Smooth muscle cell (in vitro differentiated cells): Measurements from ENCODE around the gene ELMO2. TPM values are rescaled to one million over a fixed set of nuclear protein-coding genes. Genes with fewer than 3 reads are reported as not detected.

Experiments used
- DNase-seq: peaks from one replicate; lab custom pipeline; 2025; ENCODE audit not compliant: unreplicated experiment; lab: John Stamatoyannopoulos, UW
- H2AFZ ChIP-seq: fragments of 200-600 bp; sonication (generic); 2 replicates; pipeline ENCODE4 v1.6.0; 2016; ENCODE audit warnings: antibody characterized with exemption, low read depth, mild to moderate bottlenecking
- H3F3A ChIP-seq: fragments of 200-600 bp; sonication (generic); 2 replicates; pipeline ENCODE4 v1.6.0; 2017; ENCODE audit warnings: antibody characterized with exemption, low read depth
- H3K27ac ChIP-seq: fragments of 200-600 bp; sonication (generic); 2 replicates; pipeline ENCODE4 v1.5.1; 2016; ENCODE audit warnings: low read depth, mild to moderate bottlenecking
- H3K27me3 ChIP-seq: fragments of 200-600 bp; sonication (generic); 2 replicates; pipeline ENCODE4 v1.6.1; 2016; ENCODE audit warnings: low read depth, mild to moderate bottlenecking
- H3K36me3 ChIP-seq: fragments of 200-600 bp; sonication (generic); 2 replicates; pipeline ENCODE4 v1.5.1; 2016; ENCODE audit warnings: low read depth
- H3K4me1 ChIP-seq: fragments of 200-600 bp; sonication (generic); 2 replicates; pipeline ENCODE4 v1.5.1; 2016; ENCODE audit warnings: low read depth
- H3K4me2 ChIP-seq: fragments of 200-600 bp; sonication (generic); 2 replicates; pipeline ENCODE4 v1.6.0; 2016; ENCODE audit warnings: mild to moderate bottlenecking
- H3K4me3 ChIP-seq: fragments of 200-600 bp; sonication (generic); 2 replicates; pipeline ENCODE4 v1.5.1; 2016; ENCODE audit warnings: mild to moderate bottlenecking
- H3K79me2 ChIP-seq: fragments of 200-600 bp; sonication (generic); 2 replicates; pipeline ENCODE4 v1.6.0; 2016; ENCODE audit warnings: low read depth, mild to moderate bottlenecking
- H3K9ac ChIP-seq: fragments of 200-600 bp; sonication (generic); 2 replicates; pipeline ENCODE4 v1.6.0; 2016; ENCODE audit warnings: low read depth
- H3K9me3 ChIP-seq: fragments of 200-600 bp; sonication (generic); replicated peaks from 2 replicates; pipeline ENCODE4 v1.5.1; 2016; ENCODE audit warnings: low read depth
- H4K20me1 ChIP-seq: fragments of 200-600 bp; sonication (generic); 2 replicates; pipeline ENCODE4 v1.6.0; 2016; ENCODE audit warnings: low read depth
- CTCF ChIP-seq: fragments of 200-600 bp; sonication (generic); IDR thresholded peaks from 2 replicates; pipeline ENCODE4 v1.5.1; 2017; ENCODE audit warnings: borderline replicate concordance, mild to moderate bottlenecking, antibody characterized with exemption; ENCODE audit not compliant: insufficient read depth, poor library complexity, severe bottlenecking
- WGBS: methylation state at CpG from one replicate; pipeline ENCODE4 v1.1.7; 2016; ENCODE audit warnings: low lambda C conversion rate; 5-methylcytosine and 5-hydroxymethylcytosine counted together
- polyA plus RNA-seq: library from polyadenylated mRNA; unstranded; fragments of >200 nt; fragmentation: Nextera tagmentation; extraction: Ambion mirVana; gene quantifications from 2 replicates; pipeline ENCODE4 v1.2.1, GENCODE V29; 2016
- total RNA-seq: library from RNA; depleted of rRNA; stranded (reverse); fragments of >200 nt; gene quantifications from 2 replicates; pipeline ENCODE4 v1.2.3, GENCODE V29; 2014

ELMO2 gene
- total and polyA plus RNA-seq, 2 experiments from 2014 or later = 24.9 to 33.1 TPM

GRCh38 chr20:46366826-46367225 lies 39.6 kb downstream of the ELMO2 start:
- H3K4me3 ChIP-seq = no peak overlapping the region
- H3K4me1 ChIP-seq = peaks cover 11% of the 10 kb centered on the region
- no peak for DNase-seq
- no peak overlapping the region for H3K27ac ChIP-seq
- H3K9me3 ChIP-seq = no peaks in the 10 kb centered on the region
- H2AFZ ChIP-seq = no peak overlapping the region
- H3K4me2 ChIP-seq = no peak overlapping the region
- H3K36me3 ChIP-seq = peaks cover 5% of the 10 kb centered on the region
- peaks cover 8% of the 10 kb centered on the region for H3F3A ChIP-seq
- no peaks in the 10 kb centered on the region for H3K27me3 ChIP-seq
- peaks cover 18% of the 10 kb centered on the region for H4K20me1 ChIP-seq
- H3K9ac ChIP-seq = no peak overlapping the region
- H3K79me2 ChIP-seq = peaks cover 10% of the 10 kb centered on the region
- WGBS = 95% methylated on average over 5 of the region's 5 CpGs
- no peak for TF ChIP-seq CTCF

DNA sequence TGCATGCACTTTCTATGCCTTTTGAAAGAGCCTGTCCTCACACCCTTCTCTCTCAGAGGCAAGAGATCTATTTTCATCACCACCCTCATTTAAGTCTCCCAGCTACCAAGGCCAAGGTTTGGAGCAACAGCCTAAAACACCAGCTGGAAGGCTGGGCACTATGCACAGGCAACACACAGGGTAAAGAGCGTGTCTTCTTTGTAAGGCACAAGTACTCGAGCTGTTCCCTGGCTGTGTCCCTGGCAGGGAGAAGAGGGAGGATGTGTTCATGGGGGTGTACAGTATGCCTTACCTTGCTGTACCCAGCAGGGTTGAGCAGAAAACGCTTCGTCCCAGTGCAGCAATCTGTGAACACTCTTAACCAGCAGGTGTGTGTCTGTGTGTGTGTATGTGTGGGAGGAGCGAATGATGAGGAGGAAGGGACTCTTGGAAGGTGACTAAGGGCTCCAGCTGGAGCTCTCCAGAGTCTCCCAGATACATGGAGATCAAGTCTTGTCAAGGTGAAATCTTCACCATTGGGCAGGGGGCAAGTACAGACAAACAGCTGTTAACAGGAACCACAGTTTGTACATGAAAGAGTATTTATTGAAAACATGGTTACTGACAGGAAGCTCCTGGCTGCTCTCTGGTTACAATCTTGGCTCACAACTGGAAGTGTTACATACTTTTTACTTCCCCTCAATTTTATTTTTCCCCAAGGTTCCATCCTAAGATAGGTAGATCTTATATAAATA lies 40.8 kb downstream of the ELMO2 start:
- Histone ChIP-seq H3K79me2 (peaks cover 11% of the 10 kb centered on the region), H3K27ac (no peak overlapping the region), H3F3A (peaks cover 8% of the 10 kb centered on the region), H3K9ac (no peak overlapping the region), H3K9me3 (no peaks in the 10 kb centered on the region), H4K20me1 (peaks cover 28% of the 10 kb centered on the region), H2AFZ (no peak overlapping the region), H3K36me3 (no peaks in the 10 kb centered on the region), H3K4me1 (peaks cover 11% of the 10 kb centered on the region), H3K27me3 (no peaks in the 10 kb centered on the region), H3K4me2 (no peak overlapping the region), H3K4me3 (no peak overlapping the region)
- TF ChIP-seq CTCF = no peak
- WGBS = 98% methylated on average over 5 of the region's 5 CpGs
- DNase-seq = no peak

GRCh38 chr20:46364670-46365486 lies 41.5 kb downstream of the ELMO2 start:
- Histone ChIP-seq H3K9me3 (no peaks in the 10 kb centered on the region), H3K4me3 (peak overlapping the region; percentile 75), H3K36me3 (no peaks in the 10 kb centered on the region), H3K4me1 (peaks cover 11% of the 10 kb centered on the region), H3K9ac (peak overlapping the region; percentile 98), H3K27ac (peak overlapping the region; percentile 97), H3K79me2 (peaks cover 17% of the 10 kb centered on the region), H3K27me3 (no peaks in the 10 kb centered on the region), H2AFZ (peak overlapping the region; percentile 44), H3F3A (peaks cover 8% of the 10 kb centered on the region), H3K4me2 (peak overlapping the region; percentile 84), H4K20me1 (peaks cover 36% of the 10 kb centered on the region)
- WGBS = 73% methylated on average over 10 of the region's 10 CpGs
- DNase-seq = no peak
- TF ChIP-seq CTCF = no peak
